Mammary epithelial cell (primary cell): Measurements from ENCODE around the gene FMO2.

Experiments
- EZH2 ChIP-seq: IDR thresholded peaks from 2 replicates; pipeline ENCODE4 v1.6.1; 2012; ENCODE audit warnings: low read length, inconsistent platforms, borderline replicate concordance
- TF ChIP-seq, protein P1 (sequence below), 2 donors: IDR thresholded peaks in 1 of 2; conservative IDR thresholded peaks in 1 of 2; 2 replicates each; pipeline ENCODE4 v1.5.1; 2011 to 2012; ENCODE audit warnings: inconsistent platforms in 2 of 2, low read length in 2 of 2, mild to moderate bottlenecking in 2 of 2, control low read depth in 1 of 2, low read depth in 1 of 2; ENCODE audit not compliant: insufficient read depth in 1 of 2; ENCODE audit errors: extremely low read depth in 1 of 2

DNA sequence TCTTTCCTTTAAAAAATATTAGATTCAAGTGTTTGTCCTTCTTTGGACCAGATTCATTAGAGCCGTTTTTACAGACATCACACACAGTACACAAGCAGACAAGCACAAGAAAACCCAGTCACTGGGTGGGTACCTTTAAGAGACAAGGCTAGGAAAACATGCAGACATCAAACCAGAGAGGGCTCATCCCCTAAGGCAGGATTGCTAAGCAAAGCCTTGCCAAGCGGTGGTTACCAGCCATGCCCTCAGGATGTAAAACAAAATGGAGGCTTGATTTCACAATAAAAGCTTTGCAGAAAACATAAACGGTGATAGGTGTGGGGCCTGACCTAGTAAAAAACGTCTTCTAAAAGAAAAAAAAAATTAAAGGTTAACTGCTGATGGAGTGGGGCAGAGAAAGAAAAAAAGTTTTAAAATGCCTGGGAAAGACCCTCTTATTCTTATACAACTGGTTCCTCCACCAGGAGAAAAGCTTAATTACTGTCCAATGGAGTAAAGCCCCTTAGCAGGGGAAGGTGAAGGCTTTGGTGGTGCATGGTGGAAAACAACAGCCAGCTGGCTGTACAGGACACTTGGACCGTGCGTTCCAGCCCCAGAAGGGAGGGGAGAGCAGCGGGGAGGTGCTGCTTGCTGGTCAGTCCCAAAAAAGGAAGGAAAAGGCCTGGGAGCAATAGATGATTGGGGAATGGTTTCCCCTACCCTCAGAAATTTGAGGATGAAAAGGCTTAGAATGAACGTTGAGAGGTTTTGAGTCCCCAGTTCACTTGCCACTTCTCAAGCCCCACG, 32.8 kb downstream of the FMO2 start:
- no peak for TF ChIP-seq EZH2
- TF ChIP-seq, protein P1, sequence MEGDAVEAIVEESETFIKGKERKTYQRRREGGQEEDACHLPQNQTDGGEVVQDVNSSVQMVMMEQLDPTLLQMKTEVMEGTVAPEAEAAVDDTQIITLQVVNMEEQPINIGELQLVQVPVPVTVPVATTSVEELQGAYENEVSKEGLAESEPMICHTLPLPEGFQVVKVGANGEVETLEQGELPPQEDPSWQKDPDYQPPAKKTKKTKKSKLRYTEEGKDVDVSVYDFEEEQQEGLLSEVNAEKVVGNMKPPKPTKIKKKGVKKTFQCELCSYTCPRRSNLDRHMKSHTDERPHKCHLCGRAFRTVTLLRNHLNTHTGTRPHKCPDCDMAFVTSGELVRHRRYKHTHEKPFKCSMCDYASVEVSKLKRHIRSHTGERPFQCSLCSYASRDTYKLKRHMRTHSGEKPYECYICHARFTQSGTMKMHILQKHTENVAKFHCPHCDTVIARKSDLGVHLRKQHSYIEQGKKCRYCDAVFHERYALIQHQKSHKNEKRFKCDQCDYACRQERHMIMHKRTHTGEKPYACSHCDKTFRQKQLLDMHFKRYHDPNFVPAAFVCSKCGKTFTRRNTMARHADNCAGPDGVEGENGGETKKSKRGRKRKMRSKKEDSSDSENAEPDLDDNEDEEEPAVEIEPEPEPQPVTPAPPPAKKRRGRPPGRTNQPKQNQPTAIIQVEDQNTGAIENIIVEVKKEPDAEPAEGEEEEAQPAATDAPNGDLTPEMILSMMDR (conservative IDR thresholded peaks at IDR 0.05 in 1 of 2, IDR thresholded peaks at IDR 0.05 in 1 of 2; ENCODE audit: extremely low read depth in 1 of 2, insufficient read depth in 1 of 2, low read depth in 1 of 2, low read length in 2 of 2), result no peak
